UCSD-AML1 (cell line): ENCODE measurements around the gene RUNX3.

Experiments
- DNase-seq: peaks from one replicate; lab custom pipeline; 2025; ENCODE audit not compliant: unreplicated experiment; lab: John Stamatoyannopoulos, UW

The RUNX3 gene

GRCh38 chr1:24963943-24964693, 34.0 kb upstream of the RUNX3 start:
- DNase-seq = no peak

- DNase-seq = peak; percentile 47
Measured at GRCh38 chr1:24963099-24963872, 33.2 kb upstream of the RUNX3 start.

GRCh38 chr1:24961961-24962861, 32.1 kb upstream of the RUNX3 start:
- DNase-seq = peak; percentile 50

- DNase-seq = no peak
Measured at GRCh38 chr1:24961334-24961733, 31.3 kb upstream of the RUNX3 start.

GRCh38 chr1:24960071-24960801, 30.2 kb upstream of the RUNX3 start:
- no peak for DNase-seq

- no peak for DNase-seq
Measured at GRCh38 chr1:24959623-24959975, 29.5 kb upstream of the RUNX3 start.

- DNase-seq = no peak
Measured at GRCh38 chr1:24958766-24959622, 28.9 kb upstream of the RUNX3 start.

- DNase-seq = no peak
Measured at GRCh38 chr1:24957808-24958752, 28.0 kb upstream of the RUNX3 start.

GRCh38 chr1:24957016-24957807, 27.1 kb upstream of the RUNX3 start:
- no peak for DNase-seq

- DNase-seq = no peak
Measured at GRCh38 chr1:24955779-24956365, 25.8 kb upstream of the RUNX3 start.

GRCh38 chr1:24955161-24955560, 25.1 kb upstream of the RUNX3 start:
- peak; percentile 33 for DNase-seq

GRCh38 chr1:24954631-24955030, 24.6 kb upstream of the RUNX3 start:
- DNase-seq = no peak

GRCh38 chr1:24954022-24954421, 23.9 kb upstream of the RUNX3 start:
- no peak for DNase-seq

- DNase-seq = peak; percentile 41
Measured at GRCh38 chr1:24952413-24952841, 22.4 kb upstream of the RUNX3 start.

- no peak for DNase-seq
Measured at GRCh38 chr1:24951810-24952412, 21.8 kb upstream of the RUNX3 start.

GRCh38 chr1:24951337-24951736, 21.3 kb upstream of the RUNX3 start:
- DNase-seq = no peak

GRCh38 chr1:24949331-24949881, 19.3 kb upstream of the RUNX3 start:
- no peak for DNase-seq
